ENCODE results near the gene PTOV1.

PTOV1 gene

DNA sequence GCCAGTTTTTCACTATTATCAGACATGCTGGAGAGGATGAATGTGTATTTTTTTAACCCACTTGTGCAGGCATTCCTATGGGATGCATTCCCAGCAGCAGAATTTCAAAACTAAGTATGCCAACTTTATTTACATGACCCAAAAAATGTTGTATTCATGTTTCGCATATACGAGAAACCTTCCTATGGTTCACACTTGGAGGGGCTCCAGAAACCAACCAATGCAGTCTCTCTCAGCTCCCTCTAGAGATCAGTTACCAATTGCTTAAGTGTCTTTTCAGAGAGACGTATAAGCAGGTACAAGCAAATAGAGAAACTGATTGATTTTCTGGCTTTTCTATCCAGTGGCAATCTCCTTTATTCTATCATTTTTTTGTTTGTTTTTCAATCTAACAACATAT lies 5.5 kb upstream of the PTOV1 start:
- no peak for DNase-seq

GRCh38 chr19:49846408-49846807 lies 4.6 kb upstream of the PTOV1 start:
- DNase-seq = no peak

- no peak for DNase-seq
Measured at GRCh38 chr19:49847731-49848696, 2.9 kb upstream of the PTOV1 start.

GRCh38 chr19:49848938-49849337 lies 2.0 kb upstream of the PTOV1 start:
- no peak for DNase-seq

- DNase-seq = no peak
Measured at GRCh38 chr19:49849433-49850220, 1.3 kb upstream of the PTOV1 start.

- no peak for DNase-seq
Measured at GRCh38 chr19:49850221-49850486, 805 bp upstream of the PTOV1 start.

GRCh38 chr19:49851456-49852259 lies 699 bp downstream of the PTOV1 start:
- DNase-seq = peak; percentile 83

DNA sequence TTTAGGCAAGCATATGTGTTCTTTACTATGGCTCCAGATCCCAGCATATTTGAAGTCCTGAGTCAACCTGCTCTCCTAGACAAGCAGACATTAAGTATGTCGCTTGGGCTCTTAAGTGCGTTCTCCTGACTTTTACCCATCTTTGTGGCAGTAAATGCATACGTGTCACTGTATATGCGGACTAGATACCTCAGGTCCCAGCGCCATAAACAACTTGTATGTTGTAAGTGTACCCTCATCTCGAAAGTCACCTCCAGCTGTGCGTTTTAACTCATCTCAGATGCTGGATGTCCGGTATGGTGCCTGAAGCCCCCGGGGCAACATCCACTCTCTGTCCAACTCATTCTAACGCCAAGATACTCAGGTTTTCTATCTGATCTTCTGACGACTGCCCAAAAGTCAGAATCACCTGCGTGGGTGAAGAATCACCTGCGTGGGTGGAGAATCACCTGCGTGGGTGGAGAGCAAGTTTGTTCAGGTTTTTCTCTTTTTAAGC lies 1.7 kb downstream of the PTOV1 start:
- DNase-seq = no peak

DNA sequence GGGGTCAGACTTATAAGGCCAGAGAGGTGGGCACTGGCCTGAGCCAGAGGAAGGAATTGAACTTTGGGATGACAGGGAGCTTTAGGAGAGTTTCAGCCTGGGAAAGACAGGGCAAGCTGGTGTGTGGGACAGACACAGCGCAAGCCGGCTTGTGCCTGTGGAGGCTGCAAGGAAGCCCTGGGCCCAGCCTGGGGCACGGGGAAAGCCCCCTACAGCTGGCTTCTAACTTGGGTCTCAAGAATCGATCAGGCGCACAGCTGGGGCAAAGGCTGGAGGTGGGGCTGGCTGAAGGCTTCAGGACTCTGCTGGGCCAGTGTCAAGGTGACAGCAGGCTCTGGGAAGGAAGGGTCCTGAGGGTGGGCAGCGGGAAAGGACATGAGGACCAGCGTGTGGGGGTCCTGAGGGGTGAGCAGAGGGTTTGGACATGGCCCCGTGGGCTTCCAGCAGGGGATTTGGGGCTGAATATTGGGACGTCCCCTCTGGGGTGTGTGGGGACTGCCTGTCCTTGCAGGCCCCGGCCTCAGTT lies 3.0 kb downstream of the PTOV1 start:
- no peak for DNase-seq

DNA sequence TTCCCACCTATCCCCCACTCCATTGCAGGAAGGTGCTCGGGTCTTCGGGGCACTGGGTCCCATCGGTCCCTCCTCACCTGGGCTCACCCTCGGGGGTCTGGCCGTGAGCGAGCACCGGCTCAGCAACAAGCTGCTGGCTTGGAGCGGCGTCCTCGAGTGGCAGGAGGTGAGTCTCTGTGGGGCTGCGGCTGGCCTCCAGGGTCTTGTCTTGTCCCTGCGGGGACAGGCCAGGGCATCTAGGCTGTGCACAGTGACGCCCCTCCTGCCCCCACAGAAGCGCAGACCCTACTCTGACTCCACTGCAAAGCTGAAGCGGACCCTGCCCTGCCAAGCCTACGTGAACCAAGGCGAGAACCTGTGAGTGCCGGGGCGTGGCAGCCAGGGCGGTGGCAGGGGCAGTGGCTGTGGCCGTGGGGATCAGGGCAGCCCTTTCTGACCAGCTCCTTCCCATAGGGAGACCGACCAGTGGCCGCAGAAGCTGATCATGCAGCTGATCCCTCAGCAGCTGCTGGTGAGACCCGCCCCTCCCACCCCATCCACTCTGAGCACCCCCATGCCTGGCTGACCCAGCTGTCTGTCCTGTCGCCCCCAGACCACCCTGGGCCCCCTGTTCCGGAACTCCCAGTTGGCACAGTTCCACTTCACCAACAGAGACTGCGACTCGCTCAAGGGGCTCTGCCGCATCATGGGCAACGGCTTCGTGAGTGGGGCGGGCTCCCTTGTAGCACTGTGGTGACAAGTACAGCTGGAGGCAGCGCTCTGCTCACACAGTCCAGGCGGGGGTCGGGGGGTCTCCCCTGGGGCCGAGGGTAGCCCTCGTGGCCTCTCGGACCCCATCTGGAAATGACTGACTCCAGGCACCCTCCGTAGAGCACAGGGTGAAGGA lies 3.7 kb downstream of the PTOV1 start:
- no peak for DNase-seq

GRCh38 chr19:49855277-49855675 lies 4.3 kb downstream of the PTOV1 start:
- no peak for DNase-seq

DNA sequence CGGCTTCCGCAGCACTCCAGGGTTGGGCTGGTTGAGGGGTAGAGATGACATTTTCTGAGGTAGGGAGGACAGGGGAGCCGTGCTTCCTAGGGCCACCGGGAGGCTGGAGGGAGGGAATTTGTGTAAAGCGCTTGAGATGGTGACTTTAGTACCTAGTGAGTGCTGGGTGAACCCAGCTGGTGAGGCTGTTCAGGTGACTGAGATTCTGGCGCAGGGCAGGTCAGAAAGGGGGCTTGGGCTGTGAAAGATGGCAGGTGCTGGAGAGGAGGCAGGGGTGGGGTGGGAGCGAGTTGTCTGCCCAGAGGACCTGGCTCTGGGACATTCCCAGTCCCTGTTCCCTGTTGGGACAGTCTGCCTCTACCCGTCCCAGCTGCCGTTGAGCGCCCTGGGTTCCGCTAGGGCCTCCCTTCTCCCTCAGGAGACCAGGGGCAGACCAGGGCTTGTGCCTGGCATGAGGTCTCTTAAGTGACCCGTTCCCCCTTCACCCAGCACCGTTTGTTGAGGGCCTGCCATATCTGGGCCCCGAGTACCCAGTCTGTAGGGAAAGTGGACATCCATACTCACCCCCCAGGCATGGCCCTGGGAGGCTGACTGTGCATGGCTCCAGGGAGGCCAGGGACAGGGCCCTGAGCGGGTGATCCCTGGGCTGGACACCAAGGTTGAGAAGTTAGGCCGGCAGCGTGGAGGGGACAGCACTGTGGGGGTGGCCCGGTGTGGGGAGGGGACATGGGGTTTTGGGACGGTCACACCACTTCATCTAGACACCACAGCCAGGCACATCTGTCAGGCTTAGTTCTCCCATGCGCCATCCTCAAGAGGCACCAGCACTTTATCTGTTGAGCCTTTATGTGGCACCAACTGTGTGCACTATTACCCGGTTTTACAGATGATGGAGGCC lies 5.0 kb downstream of the PTOV1 start:
- no peak for DNase-seq

- DNase-seq = no peak
Measured at GRCh38 chr19:49856574-49857021, 5.6 kb downstream of the PTOV1 start.

- peak; percentile 33 for DNase-seq
Measured at GRCh38 chr19:49857061-49857837, 6.3 kb downstream of the PTOV1 start.

DNA sequence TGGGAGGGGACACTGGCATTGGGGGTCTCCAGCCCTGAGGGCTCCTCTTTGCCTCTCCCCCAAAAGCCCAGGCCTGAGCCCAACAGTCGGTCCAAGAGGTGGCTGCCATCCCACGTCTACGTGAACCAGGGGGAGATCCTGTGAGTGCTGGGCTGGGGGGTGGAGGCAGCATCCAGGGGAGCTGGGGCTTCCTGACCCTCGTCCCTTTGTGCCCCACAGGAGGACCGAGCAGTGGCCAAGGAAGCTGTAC lies 6.8 kb downstream of the PTOV1 start:
- no peak for DNase-seq

- DNase-seq = peak; percentile 29
Measured at GRCh38 chr19:49858088-49858985, 7.4 kb downstream of the PTOV1 start.

DNA sequence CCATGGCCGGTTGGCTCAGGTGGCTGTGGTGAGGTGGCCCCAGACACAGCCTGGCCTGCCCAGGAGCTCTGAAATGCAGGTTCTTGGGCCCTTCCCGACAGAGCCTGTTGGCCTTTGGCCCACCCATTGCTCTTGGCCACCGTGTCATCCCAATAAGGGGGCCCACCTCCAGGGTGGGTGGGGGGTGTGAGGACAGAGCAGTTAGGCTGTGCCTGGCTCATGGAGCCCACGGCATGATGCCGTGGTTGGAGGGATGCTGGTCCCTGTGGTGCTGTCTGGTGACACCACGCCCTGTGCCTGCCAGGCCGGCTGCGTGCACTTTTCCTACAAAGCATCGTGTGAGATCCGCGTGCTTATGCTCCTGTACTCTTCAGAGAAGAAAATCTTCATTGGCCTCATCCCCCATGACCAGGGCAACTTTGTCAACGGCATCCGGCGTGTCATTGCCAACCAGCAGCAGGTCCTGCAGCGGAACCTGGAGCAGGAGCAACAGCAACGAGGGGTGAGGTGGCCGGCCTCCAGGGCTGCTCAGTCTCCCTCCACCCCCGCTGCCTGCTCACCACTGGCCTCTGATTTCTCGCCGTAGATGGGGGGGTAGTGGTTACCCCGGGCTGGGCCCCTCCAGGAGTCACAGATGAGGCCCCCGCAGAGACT lies 8.8 kb downstream of the PTOV1 start:
- DNase-seq = no peak

DNA sequence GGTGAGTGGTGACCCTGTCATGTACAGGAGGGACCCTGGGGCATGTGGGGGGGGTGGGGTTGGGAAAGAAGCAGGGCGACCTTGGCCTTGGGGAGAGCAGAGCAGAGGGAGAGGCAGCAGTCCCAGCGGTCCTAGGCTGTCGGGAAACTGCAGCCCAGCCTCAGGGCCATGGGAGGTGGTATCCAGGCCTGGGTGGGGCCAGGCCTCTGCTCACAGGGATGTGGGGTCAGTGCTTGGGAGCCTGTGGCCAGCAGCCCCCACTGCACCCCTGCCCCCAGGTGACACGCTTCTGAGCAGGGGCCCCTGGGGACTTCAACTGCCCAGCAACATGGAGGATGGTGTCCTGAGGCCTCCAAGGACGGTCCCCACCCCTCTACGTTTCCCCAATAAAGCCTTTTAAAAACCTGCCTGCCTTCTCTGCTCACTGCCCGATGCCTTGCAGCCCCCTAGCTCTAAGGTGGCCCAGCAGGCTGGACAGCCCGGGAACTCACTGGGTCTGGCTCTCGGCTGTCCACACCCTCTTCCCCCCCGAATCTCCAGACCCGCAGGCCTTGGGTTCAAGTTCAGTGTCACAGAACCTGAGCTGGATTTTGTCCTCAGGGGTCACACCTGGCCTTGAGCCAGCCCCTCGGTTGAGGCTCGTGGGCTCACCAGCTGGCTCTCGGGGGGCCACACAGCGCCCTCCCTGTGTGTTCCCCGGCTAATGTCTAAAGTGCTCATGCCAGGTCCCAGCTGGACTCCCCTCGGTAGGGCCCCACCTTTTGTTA lies 9.6 kb downstream of the PTOV1 start:
- no peak for DNase-seq

Measured in right hindlimb (tissue), 1 donor.